Muscle of back (tissue), 11 donors: ENCODE measurements around the gene MTG1. TPM values are rescaled to one million over a fixed set of nuclear protein-coding genes. Genes with fewer than 3 reads are reported as not detected.
"Not testable (repeated sequence)": the region's sequence is repeated elsewhere in the genome, so short reads cannot be mapped to it uniquely, and the experiment has no call there.

Source experiments
- DNase-seq, 3 donors: peaks; one replicate each; pipeline versions ENCODE4 v3.0.0 to v3.0.0-alpha.2; 2013
- polyA plus RNA-seq, 10 donors: library from polyadenylated mRNA; unstranded; fragments of 120-200 nt; gene quantifications; one replicate each; pipeline ENCODE4 v1.2.1, GENCODE V29; 2013; ENCODE audit not compliant: insufficient read length in 10 of 10

Gene MTG1
- polyA plus RNA-seq, 10 donors: 28.2 to 48.8 (median 36.5) TPM

DNA sequence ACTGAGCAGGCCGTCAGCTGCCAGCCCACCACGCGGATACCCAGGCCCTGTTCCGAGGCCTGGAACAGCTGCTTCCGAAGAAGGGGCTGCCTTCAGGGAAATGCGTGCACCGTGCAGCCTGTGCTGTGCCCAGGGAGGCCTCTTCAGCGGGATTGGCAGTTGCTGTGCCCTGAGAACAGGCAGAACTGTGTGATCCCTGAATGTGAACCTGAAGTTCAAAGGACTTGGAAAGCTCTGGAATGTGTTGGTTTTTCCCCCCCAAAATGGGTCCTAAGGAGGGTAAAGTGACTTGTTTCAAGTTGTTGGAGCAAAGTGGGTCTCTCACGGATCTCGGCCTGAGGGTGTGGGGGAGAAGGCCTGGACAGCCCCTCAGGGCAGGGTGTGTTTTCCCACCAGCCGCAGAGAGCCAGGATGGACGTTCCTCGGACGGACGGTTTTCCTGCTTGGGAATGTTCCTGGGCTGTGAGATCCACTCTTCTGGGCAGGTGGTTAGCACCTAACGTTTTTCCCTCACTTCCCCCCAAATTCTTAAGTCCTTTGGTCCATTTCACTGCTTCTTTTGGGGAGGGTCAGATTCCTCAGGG lies 28.4 kb downstream of the MTG1 start:
- DNase-seq: peak in 1 of 3 donors; percentile 29

GRCh38 chr10:133422807-133423771 lies 29.1 kb downstream of the MTG1 start:
- DNase-seq: peak in 1 of 3 donors; percentile 19

GRCh38 chr10:133424102-133424501 lies 30.1 kb downstream of the MTG1 start:
- DNase-seq: peak in 1 of 3 donors; percentile 37

DNA sequence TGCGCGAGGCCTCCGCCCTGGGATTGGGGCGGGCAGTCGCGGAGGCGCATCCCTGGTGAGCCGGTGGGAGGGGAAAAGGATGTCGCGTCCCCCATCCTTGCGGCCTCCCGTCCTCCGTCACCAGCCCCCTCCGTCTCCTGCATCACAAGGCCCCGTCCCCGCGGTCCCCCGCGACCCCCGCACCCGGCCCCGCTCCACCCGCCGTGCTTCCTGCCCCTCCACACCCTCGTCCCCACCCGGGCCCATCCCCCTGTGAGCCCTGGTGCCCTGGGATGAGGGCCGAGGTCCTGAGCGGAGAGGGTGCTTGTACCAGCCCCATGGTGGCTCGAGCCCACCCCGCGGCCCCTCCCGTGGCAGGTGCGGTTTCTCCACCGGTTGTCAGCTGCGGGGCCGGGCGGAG lies 30.6 kb downstream of the MTG1 start, which contains the start of gene SPRN:
Gene SPRN, minus strand, starts transcription at position 25 of the 400 bp plus-strand sequence. CDS start 944 bp downstream, outside the sequence.
- DNase-seq: not testable (repeated sequence)

DNA sequence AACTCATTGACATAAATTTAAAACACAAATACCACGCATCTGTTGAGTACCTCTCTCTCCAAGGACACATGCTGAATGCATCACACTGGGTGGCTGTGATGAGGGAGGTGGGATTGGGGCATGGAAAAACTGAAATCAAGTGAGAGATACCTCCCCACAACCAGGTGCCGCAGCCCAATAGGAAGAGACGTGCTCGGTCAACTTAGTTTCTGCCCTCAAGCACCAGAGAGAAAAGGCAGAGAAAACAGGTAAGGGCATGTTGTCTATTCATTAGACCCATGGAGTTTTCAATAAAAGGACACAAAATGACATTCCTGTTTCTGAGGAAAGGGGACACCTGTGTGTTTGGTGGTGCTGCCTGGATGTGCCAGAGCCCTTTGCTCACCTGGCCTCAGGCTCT lies 35.6 kb downstream of the MTG1 start:
- DNase-seq: not testable (repeated sequence)

GRCh38 chr10:133431888-133432613 lies 38.1 kb downstream of the MTG1 start:
- not testable (repeated sequence) for DNase-seq

- DNase-seq: not testable (repeated sequence)
Measured at GRCh38 chr10:133432789-133433188, 38.8 kb downstream of the MTG1 start.

DNA sequence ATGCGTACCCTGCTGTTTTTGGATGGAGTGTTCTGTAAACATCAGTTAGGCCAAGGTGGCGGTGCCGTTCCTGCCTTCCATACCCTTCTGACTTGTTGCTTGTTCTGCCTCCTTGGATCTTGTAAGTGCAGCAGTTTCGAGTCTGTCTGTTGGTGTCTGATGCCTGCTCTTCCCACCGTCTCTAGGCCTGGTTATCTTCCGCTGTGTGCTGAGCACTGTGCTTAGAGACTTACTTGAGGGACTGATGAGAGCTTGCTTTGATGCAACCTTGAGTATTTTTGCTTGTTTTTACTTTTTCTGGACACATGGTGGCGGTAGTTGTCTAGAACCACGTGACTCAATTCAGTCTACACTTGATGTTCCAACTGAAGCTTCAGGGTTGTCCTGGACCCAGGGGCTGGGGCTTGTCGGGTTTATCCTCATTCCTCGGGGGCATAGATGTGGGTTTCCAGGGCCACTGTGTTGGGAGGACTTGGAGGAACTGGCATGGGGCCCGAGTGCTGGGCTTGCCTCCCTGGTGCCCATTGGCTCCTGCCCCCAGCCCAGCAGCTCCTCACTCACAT lies 44.8 kb downstream of the MTG1 start:
- no peak for DNase-seq

GRCh38 chr10:133439517-133440461 lies 45.8 kb downstream of the MTG1 start:
- DNase-seq: no peak

GRCh38 chr10:133440633-133441285 lies 46.8 kb downstream of the MTG1 start:
- DNase-seq: no peak

DNA sequence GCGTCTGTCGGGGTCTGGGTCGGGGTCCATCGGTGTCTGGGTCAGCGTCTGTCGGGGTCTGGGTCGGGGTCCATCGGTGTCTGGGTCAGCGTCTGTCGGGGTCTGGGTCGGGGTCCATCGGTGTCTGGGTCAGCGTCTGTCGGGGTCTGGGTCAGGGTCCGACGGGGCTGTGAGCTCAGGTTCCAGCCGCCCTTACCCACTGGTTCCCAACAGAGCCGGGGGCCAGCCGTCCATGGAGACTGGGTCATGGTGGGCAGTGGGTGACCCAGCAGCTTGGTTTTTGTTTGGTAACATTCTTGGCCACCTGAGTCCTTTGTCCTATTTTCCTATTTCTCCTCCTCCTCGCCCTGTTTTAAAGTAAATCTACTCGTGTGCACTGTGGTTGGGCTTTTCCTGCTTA lies 47.4 kb downstream of the MTG1 start:
- DNase-seq: not testable (repeated sequence)

- no peak for DNase-seq
Measured at GRCh38 chr10:133441780-133442179, 47.8 kb downstream of the MTG1 start.

GRCh38 chr10:133442191-133442966 lies 48.4 kb downstream of the MTG1 start:
- no peak for DNase-seq

GRCh38 chr10:133442967-133443924 lies 49.3 kb downstream of the MTG1 start:
- DNase-seq: no peak

DNA sequence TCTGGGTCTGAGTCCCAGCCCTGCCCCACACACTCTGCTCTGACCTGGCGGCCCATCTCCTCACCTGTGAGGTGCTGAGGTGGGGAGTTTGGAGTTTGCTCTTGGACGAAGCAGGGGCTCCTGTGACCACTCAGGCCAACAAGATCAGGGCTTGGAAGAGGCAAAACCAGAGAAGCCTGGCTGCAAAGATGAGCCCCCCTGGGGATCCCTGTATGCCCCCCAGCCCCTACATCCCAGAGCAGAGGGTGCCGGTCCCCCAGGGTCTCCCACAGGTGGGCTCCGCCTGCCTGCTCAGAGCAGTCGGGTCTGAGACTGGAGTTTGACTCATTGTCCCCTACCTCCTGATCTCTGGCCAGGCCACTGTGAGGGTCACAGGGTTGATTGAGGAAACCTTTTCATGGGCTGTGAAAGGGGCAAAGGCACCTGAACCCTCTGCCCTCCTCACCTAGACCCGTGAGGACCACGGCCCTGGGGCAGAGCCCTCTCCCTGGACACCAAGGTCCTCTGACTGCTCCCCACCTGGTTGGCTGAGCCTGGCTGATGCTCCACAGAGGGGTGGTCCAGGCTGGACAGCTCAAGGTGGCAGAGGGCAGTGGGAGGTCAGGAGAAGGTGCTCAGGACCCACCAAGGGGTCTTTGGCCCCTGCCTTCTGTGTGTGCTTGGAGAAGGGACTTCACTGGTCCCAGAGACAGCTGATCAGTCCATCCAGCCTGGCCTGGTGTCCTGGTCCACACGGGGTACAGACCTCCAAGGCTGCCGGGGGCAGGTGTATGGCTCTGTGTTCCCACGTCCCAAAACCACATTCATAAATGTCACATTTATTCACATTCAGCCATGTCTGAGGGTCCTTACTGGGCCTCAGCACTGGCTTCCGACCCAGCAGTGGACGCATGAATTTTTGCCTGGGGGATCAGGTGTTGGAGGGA lies 50.6 kb downstream of the MTG1 start:
- DNase-seq: no peak

DNA sequence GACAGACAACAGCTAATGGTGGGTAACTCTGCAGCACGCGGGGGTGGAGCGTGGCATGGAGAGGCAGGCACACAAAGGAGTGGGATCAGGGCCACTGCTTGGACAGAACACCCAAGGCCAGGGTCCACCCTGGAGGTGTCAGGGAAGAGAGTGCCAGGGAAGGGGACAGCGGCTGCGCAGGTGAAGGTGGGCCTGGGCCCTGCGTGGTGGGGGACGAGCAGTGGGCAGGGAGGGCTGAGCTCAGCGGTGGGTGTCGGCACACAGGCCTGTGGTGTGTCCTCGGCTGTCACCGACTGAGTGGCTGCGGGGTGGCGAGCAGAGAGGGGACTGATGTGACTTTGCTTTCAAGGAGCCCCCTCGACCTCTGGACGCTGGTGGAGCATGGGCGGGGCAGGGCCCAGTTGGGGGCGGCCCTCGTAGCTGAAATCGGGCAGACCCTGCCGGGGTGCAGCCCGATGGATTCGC lies 51.3 kb downstream of the MTG1 start:
- DNase-seq: no peak
